GM23338 (cell line): Measurements from ENCODE around the gene FRG2.
A peak's percentile ranks its signal among the peaks of the same experiment; 100 is the strongest.
"Not testable (repeated sequence)": the region's sequence is repeated elsewhere in the genome, so short reads cannot be mapped to it uniquely, and the experiment has no call there.

Experiments
- CREB1 ChIP-seq: fragments of 250-450 bp; sonication (Bioruptor Pico); IDR thresholded peaks from 2 replicates; pipeline ENCODE4 v1.5.0; 2020; ENCODE audit warnings: low read depth, mild to moderate bottlenecking, moderate library complexity
- CTCF ChIP-seq, 2 experiments: fragments of 200-600 bp in 1 of 2; sonication (generic) in 1 of 2; conservative IDR thresholded peaks; 2 replicates each; pipeline versions ENCODE4 v1.5.1 to v1.6.1; 2016 to 2017; ENCODE audit warnings: antibody characterized with exemption in 2 of 2, low read depth in 2 of 2, mild to moderate bottlenecking in 2 of 2, moderate library complexity in 1 of 2
- ETS1 ChIP-seq: IDR thresholded peaks from 2 replicates; pipeline ENCODE4 v1.6.1; 2016; ENCODE audit warnings: antibody characterized with exemption
- EZH2 ChIP-seq: fragments of 200-600 bp; sonication (generic); IDR thresholded peaks from one replicate; pipeline ENCODE4 v1.8.0; 2017; ENCODE audit warnings: antibody characterized with exemption, mild to moderate bottlenecking, low read depth; ENCODE audit not compliant: unreplicated experiment
- EZH2phosphoT487 ChIP-seq: fragments of 200-600 bp; sonication (generic); IDR thresholded peaks from one replicate; pipeline ENCODE4 v1.8.1; 2018; ENCODE audit warnings: antibody characterized with exemption; ENCODE audit not compliant: unreplicated experiment
- JUNB ChIP-seq: IDR thresholded peaks from one replicate; pipeline ENCODE4 v1.6.1; 2016; ENCODE audit warnings: antibody characterized with exemption; ENCODE audit not compliant: unreplicated experiment
- NANOG ChIP-seq: IDR thresholded peaks from 2 replicates; pipeline ENCODE4 v1.6.1; 2016; ENCODE audit warnings: antibody characterized with exemption, borderline replicate concordance
- POLR2AphosphoS5 ChIP-seq: IDR thresholded peaks from 2 replicates; pipeline ENCODE4 v1.6.1; 2016; ENCODE audit warnings: antibody characterized with exemption, low read depth
- REST ChIP-seq: IDR thresholded peaks from one replicate; pipeline ENCODE4 v1.6.1; 2018; ENCODE audit warnings: antibody characterized with exemption; ENCODE audit not compliant: unreplicated experiment
- STAT1 ChIP-seq: IDR thresholded peaks from one replicate; pipeline ENCODE4 v1.6.1; 2016; ENCODE audit warnings: antibody characterized with exemption; ENCODE audit not compliant: unreplicated experiment
- ZNF114 ChIP-seq: fragments of 250-450 bp; sonication (Bioruptor Pico); IDR thresholded peaks from 2 replicates; pipeline ENCODE4 v1.5.0; 2020; ENCODE audit warnings: mild to moderate bottlenecking, moderate library complexity

GRCh38 chr4:190022614-190023281, 4.3 kb downstream of the FRG2 start:
- not testable (repeated sequence) for TF ChIP-seq CTCF (conservative IDR thresholded peaks at IDR 0.05; ENCODE audit: low read depth in 2 of 2); REST; POLR2AphosphoS5; CREB1 (CRISPR knock-in tag); NANOG; ETS1; STAT1; JUNB; ZNF114 (CRISPR knock-in tag)
- TF ChIP-seq EZH2 (peak; percentile 95), EZH2phosphoT487 (peak; percentile 53)
